WTC11 (cell line): ENCODE measurements around the gene GALT. TPM values are rescaled to one million over a fixed set of nuclear protein-coding genes. Genes with fewer than 3 reads are reported as not detected.

Experiments
- ATAC-seq: fragments of 200-7000 bp; cut with Tn5 transposase; 2 replicates; pipeline ENCODE4 v1.10.0; 2021; ENCODE audit warnings: mild to moderate bottlenecking, moderate library complexity
- CTCF ChIA-PET: fragments of 300-600 bp; sonication (Branson Sonifier 250); formaldehyde crosslinking; loops from one replicate; lab custom pipeline; 2021; ENCODE audit warnings: antibody characterized with exemption; lab: Charles Lee
- POLR2A ChIA-PET: fragments of 350-600 bp; sonication (Branson Sonifier 250); formaldehyde crosslinking; loops from one replicate; lab custom pipeline; 2021; ENCODE audit warnings: antibody characterized with exemption; lab: Charles Lee
- DNase-seq: peaks from one replicate; pipeline ENCODE4 v3.0.0; 2021; ENCODE audit warnings: low spot score
- H3K27ac Mint-ChIP-seq: 2 replicates; pipeline ENCODE4 v1.8.0; 2021; ENCODE audit warnings: mixed read lengths
- H3K27me3 Mint-ChIP-seq: 2 replicates; pipeline ENCODE4 v1.8.0; 2021; ENCODE audit warnings: low read depth, mild to moderate bottlenecking, moderate library complexity, mixed read lengths
- H3K36me3 Mint-ChIP-seq: 2 replicates; pipeline ENCODE4 v1.8.0; 2021; ENCODE audit warnings: mixed read lengths
- H3K4me1 Mint-ChIP-seq: 2 replicates; pipeline ENCODE4 v1.8.0; 2022; ENCODE audit warnings: mixed read lengths
- H3K4me3 Mint-ChIP-seq: 2 replicates; pipeline ENCODE4 v1.8.0; 2021; ENCODE audit warnings: mild to moderate bottlenecking, moderate library complexity, mixed read lengths
- H3K9me3 Mint-ChIP-seq: 2 replicates; pipeline ENCODE4 v1.8.0; 2021; ENCODE audit warnings: mixed read lengths
- CBFB ChIP-seq: sonication (generic); formaldehyde crosslinking; IDR thresholded peaks from 2 replicates; pipeline ENCODE4 v1.8.1; 2022; ENCODE audit warnings: mild to moderate bottlenecking, low read depth, missing genetic modification reagents
- HMGA2 ChIP-seq: fragments of 250-450 bp; sonication (Bioruptor Pico); IDR thresholded peaks from 2 replicates; pipeline ENCODE4 v1.4.0; 2021; ENCODE audit warnings: mild to moderate bottlenecking, moderate library complexity
- IRF2 ChIP-seq: sonication (generic); formaldehyde crosslinking; IDR thresholded peaks from 2 replicates; pipeline ENCODE4 v1.8.0; 2022; ENCODE audit warnings: low read depth, missing genetic modification reagents, borderline replicate concordance
- KAT7 ChIP-seq: sonication (generic); formaldehyde crosslinking; IDR thresholded peaks from 2 replicates; pipeline ENCODE4 v1.8.1; 2023; ENCODE audit warnings: missing genetic modification reagents, mild to moderate bottlenecking, borderline replicate concordance
- MAX ChIP-seq: sonication (generic); formaldehyde crosslinking; IDR thresholded peaks from 2 replicates; pipeline ENCODE4 v1.8.0; 2022; ENCODE audit warnings: mild to moderate bottlenecking, missing genetic modification reagents
- MLX ChIP-seq: sonication (generic); formaldehyde crosslinking; IDR thresholded peaks from 2 replicates; pipeline ENCODE4 v1.8.1; 2023; ENCODE audit warnings: mild to moderate bottlenecking, missing genetic modification reagents, moderate library complexity
- NR1H2 ChIP-seq: sonication (generic); formaldehyde crosslinking; IDR thresholded peaks from 2 replicates; pipeline ENCODE4 v1.9.0; 2021; ENCODE audit warnings: mild to moderate bottlenecking, moderate library complexity, missing genetic modification reagents
- NR2C2 ChIP-seq: sonication (generic); formaldehyde crosslinking; IDR thresholded peaks from 2 replicates; pipeline ENCODE4 v1.8.0; 2022; ENCODE audit warnings: mild to moderate bottlenecking, missing genetic modification reagents
- NR3C1 ChIP-seq: sonication (generic); formaldehyde crosslinking; conservative IDR thresholded peaks from 2 replicates; pipeline ENCODE4 v1.8.1; 2023; ENCODE audit warnings: low read depth, mild to moderate bottlenecking, missing genetic modification reagents
- OVOL2 ChIP-seq: fragments of 250-450 bp; sonication (Bioruptor Pico); IDR thresholded peaks from 2 replicates; pipeline ENCODE4 v1.9.0; 2021; ENCODE audit warnings: mild to moderate bottlenecking, borderline replicate concordance
- PRRX2 ChIP-seq: fragments of 250-450 bp; sonication (Bioruptor Pico); IDR thresholded peaks from 2 replicates; pipeline ENCODE4 v1.8.0; 2021; ENCODE audit warnings: mild to moderate bottlenecking
- SMAD4 ChIP-seq: sonication (generic); formaldehyde crosslinking; IDR thresholded peaks from 2 replicates; pipeline ENCODE4 v1.8.0; 2022; ENCODE audit warnings: mild to moderate bottlenecking, missing genetic modification reagents
- SP1 ChIP-seq: sonication (generic); formaldehyde crosslinking; conservative IDR thresholded peaks from 2 replicates; pipeline ENCODE4 v1.8.1; 2022; ENCODE audit warnings: missing genetic modification reagents
- ZBTB43 ChIP-seq: sonication (generic); formaldehyde crosslinking; IDR thresholded peaks from 2 replicates; pipeline ENCODE4 v1.8.1; 2023; ENCODE audit warnings: mild to moderate bottlenecking, missing genetic modification reagents
- ZMAT4 ChIP-seq: fragments of 250-450 bp; sonication (Bioruptor Pico); IDR thresholded peaks from 2 replicates; pipeline ENCODE4 v1.9.0; 2021; ENCODE audit warnings: mild to moderate bottlenecking
- ZNF121 ChIP-seq: sonication (generic); formaldehyde crosslinking; IDR thresholded peaks from 2 replicates; pipeline ENCODE4 v1.8.0; 2023; ENCODE audit warnings: missing genetic modification reagents
- total RNA-seq: library from RNA; stranded (reverse); gene quantifications from 3 replicates; pipeline ENCODE4 v1.2.3, GENCODE V29; 2021
- TF ChIP-seq, protein P1 (sequence below): sonication (generic); formaldehyde crosslinking; IDR thresholded peaks from 2 replicates; pipeline ENCODE4 v1.8.0; 2022; ENCODE audit warnings: mild to moderate bottlenecking, missing genetic modification reagents
- TF ChIP-seq, protein P2 (sequence below): sonication (generic); formaldehyde crosslinking; IDR thresholded peaks from 2 replicates; pipeline ENCODE4 v1.8.1; 2023; ENCODE audit warnings: mild to moderate bottlenecking, moderate library complexity, missing genetic modification reagents
- TF ChIP-seq, protein P3 (sequence below): sonication (generic); formaldehyde crosslinking; IDR thresholded peaks from 2 replicates; pipeline ENCODE4 v1.8.1; 2022; ENCODE audit warnings: low read depth, mild to moderate bottlenecking, moderate library complexity, missing genetic modification reagents, borderline replicate concordance

The GALT gene
- total RNA-seq, 1 experiment from 2014 or later: 39.7 TPM

- TF ChIP-seq MLX (no peak), OVOL2 (CRISPR knock-in tag) (no peak), CBFB (CRISPR knock-in tag) (no peak), ZBTB43 (CRISPR knock-in tag) (no peak), ZMAT4 (CRISPR knock-in tag) (no peak)
- TF ChIP-seq, protein P1, sequence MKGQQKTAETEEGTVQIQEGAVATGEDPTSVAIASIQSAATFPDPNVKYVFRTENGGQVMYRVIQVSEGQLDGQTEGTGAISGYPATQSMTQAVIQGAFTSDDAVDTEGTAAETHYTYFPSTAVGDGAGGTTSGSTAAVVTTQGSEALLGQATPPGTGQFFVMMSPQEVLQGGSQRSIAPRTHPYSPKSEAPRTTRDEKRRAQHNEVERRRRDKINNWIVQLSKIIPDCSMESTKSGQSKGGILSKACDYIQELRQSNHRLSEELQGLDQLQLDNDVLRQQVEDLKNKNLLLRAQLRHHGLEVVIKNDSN (CRISPR knock-in tag): no peak
- TF ChIP-seq, protein P2, sequence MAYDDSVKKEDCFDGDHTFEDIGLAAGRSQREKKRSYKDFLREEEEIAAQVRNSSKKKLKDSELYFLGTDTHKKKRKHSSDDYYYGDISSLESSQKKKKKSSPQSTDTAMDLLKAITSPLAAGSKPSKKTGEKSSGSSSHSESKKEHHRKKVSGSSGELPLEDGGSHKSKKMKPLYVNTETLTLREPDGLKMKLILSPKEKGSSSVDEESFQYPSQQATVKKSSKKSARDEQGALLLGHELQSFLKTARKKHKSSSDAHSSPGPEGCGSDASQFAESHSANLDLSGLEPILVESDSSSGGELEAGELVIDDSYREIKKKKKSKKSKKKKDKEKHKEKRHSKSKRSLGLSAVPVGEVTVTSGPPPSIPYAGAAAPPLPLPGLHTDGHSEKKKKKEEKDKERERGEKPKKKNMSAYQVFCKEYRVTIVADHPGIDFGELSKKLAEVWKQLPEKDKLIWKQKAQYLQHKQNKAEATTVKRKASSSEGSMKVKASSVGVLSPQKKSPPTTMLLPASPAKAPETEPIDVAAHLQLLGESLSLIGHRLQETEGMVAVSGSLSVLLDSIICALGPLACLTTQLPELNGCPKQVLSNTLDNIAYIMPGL (CRISPR knock-in tag): no peak
- TF ChIP-seq, all 79 proteins: peak for 0
Observed at GRCh38 chr9:34671307-34671706, 24.8 kb downstream of the GALT start (continued).

DNA sequence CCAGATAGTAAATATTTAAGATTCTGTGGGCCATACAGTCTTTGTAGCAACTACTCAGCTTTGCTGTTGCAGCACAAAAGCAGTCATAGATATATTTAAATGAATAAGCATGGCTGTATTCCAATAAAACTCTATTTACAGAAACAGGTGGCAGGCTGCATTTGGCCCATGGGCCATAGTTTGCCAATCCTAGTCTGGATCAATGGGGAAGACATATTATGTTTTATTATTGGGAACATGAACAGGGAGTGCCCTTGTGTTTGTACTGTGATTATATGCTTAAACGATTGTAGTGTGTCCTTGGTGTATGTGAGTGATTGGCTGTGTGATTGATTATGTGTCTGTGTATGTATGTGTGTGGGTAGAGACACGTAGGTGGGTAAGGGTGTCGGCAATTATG is 28.0 kb downstream of the GALT start:
- ATAC-seq (no peak), DNase-seq (no peak)
- H3K27me3 Mint-ChIP-seq: peaks cover 6% of the 10 kb centered on the region
- no peak overlapping the region for H3K27ac Mint-ChIP-seq
- peaks cover 9% of the 10 kb centered on the region for H3K36me3 Mint-ChIP-seq
- H3K4me3 Mint-ChIP-seq: no peak overlapping the region
- TF ChIP-seq PRRX2 (no peak), ZMAT4 (CRISPR knock-in tag) (no peak), NR2C2 (CRISPR knock-in tag) (no peak), NR3C1 (CRISPR knock-in tag) (no peak), OVOL2 (CRISPR knock-in tag) (no peak), HMGA2 (CRISPR knock-in tag) (no peak), ZNF121 (CRISPR knock-in tag) (no peak), SP1 (CRISPR knock-in tag) (no peak), NR1H2 (CRISPR knock-in tag) (no peak), MAX (CRISPR knock-in tag) (no peak), SMAD4 (no peak), KAT7 (no peak), IRF2 (CRISPR knock-in tag) (no peak)
- TF ChIP-seq, protein P3, sequence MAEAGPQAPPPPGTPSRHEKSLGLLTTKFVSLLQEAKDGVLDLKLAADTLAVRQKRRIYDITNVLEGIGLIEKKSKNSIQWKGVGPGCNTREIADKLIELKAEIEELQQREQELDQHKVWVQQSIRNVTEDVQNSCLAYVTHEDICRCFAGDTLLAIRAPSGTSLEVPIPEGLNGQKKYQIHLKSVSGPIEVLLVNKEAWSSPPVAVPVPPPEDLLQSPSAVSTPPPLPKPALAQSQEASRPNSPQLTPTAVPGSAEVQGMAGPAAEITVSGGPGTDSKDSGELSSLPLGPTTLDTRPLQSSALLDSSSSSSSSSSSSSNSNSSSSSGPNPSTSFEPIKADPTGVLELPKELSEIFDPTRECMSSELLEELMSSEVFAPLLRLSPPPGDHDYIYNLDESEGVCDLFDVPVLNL (CRISPR knock-in tag): no peak
- H3K4me1 Mint-ChIP-seq: peaks cover 5% of the 10 kb centered on the region
- ChIA-PET CTCF (interaction anchor here (1.1 to 5.0 kb wide), 6 partner anchors 9 to 40 kb away, joined by 3 to 120 read pairs (median 4); partner anchors contain the start of gene CCL19), POLR2A (interaction anchor here (1.1 kb wide), 1 partner anchor 9 kb away, joined by 3 read pairs; no protein-coding TSS in a partner anchor)
- peaks cover 9% of the 10 kb centered on the region for H3K9me3 Mint-ChIP-seq
